MM.1S (cell line): ENCODE data around the gene TCEAL3.

ENCODE experiments used
- DNase-seq: peaks from one replicate; pipeline ENCODE4 v3.0.0-alpha.2; 2015
- H2AFZ ChIP-seq: fragments of 300-600 bp; sonication (generic); 2 replicates; pipeline ENCODE4 v1.6.0; 2016; ENCODE audit warnings: antibody characterized with exemption, low read length
- H3F3A ChIP-seq: fragments of 300-600 bp; sonication (generic); 2 replicates; pipeline ENCODE4 v1.6.1; 2016; ENCODE audit warnings: mild to moderate bottlenecking, antibody characterized with exemption, low read length, moderate library complexity, mixed read lengths; ENCODE audit not compliant: insufficient read depth
- H3K27ac ChIP-seq: fragments of 300-600 bp; sonication (generic); 2 replicates; pipeline ENCODE4 v1.5.1; 2016; ENCODE audit warnings: mild to moderate bottlenecking, low read length
- H3K27me3 ChIP-seq: fragments of 300-600 bp; sonication (generic); replicated peaks from 2 replicates; pipeline ENCODE4 v1.6.0; 2016; ENCODE audit warnings: low read length; ENCODE audit not compliant: insufficient read depth
- H3K36me3 ChIP-seq: fragments of 300-600 bp; sonication (generic); replicated peaks from 2 replicates; pipeline ENCODE4 v1.6.1; 2016; ENCODE audit warnings: mild to moderate bottlenecking, low read length, mixed read lengths; ENCODE audit not compliant: insufficient read depth
- H3K4me1 ChIP-seq: fragments of 300-600 bp; sonication (generic); 2 replicates; pipeline ENCODE4 v1.6.1; 2016; ENCODE audit warnings: low read length, mixed read lengths
- H3K4me2 ChIP-seq: fragments of 300-600 bp; sonication (generic); 2 replicates; pipeline ENCODE4 v1.6.0; 2016; ENCODE audit warnings: low read depth, low read length
- H3K4me3 ChIP-seq: fragments of 300-600 bp; sonication (generic); 2 replicates; pipeline ENCODE4 v1.5.1; 2016; ENCODE audit warnings: low read length, mixed read lengths
- H3K79me2 ChIP-seq: fragments of 300-600 bp; sonication (generic); 2 replicates; pipeline ENCODE4 v1.6.1; 2016; ENCODE audit warnings: mixed run types, low read length, mixed read lengths
- H3K9ac ChIP-seq: fragments of 300-600 bp; sonication (generic); 2 replicates; pipeline ENCODE4 v1.6.1; 2016; ENCODE audit warnings: low read length, mixed read lengths
- H3K9me2 ChIP-seq: fragments of 300-600 bp; sonication (generic); replicated peaks from 2 replicates; pipeline ENCODE4 v1.6.1; 2016; ENCODE audit warnings: mild to moderate bottlenecking, low read length, mixed read lengths; ENCODE audit not compliant: insufficient read depth
- H3K9me3 ChIP-seq: fragments of 300-600 bp; sonication (generic); replicated peaks from 2 replicates; pipeline ENCODE4 v1.6.1; 2016; ENCODE audit warnings: mild to moderate bottlenecking, low read length, mixed read lengths; ENCODE audit not compliant: insufficient read depth
- H4K20me1 ChIP-seq: fragments of 300-600 bp; sonication (generic); 2 replicates; pipeline ENCODE4 v1.6.1; 2016; ENCODE audit warnings: mild to moderate bottlenecking, low read length, moderate library complexity, mixed read lengths; ENCODE audit not compliant: insufficient read depth
- EZH2 ChIP-seq: fragments of 300-600 bp; sonication (generic); optimal IDR thresholded peaks from 2 replicates; pipeline ENCODE3; 2017; ENCODE audit warnings: low read depth, mild to moderate bottlenecking, antibody characterized with exemption, low read length, mixed read lengths
- EZH2phosphoT487 ChIP-seq: fragments of 300-600 bp; sonication (generic); IDR thresholded peaks from 2 replicates; pipeline ENCODE4 v1.6.1; 2018; ENCODE audit warnings: antibody characterized with exemption, low read length
- TF ChIP-seq, protein P1 (sequence below): fragments of 300-600 bp; sonication (generic); IDR thresholded peaks from 2 replicates; pipeline ENCODE4 v1.5.1; 2016; ENCODE audit warnings: antibody characterized with exemption, low read length, mixed read lengths

Gene TCEAL3

DNA sequence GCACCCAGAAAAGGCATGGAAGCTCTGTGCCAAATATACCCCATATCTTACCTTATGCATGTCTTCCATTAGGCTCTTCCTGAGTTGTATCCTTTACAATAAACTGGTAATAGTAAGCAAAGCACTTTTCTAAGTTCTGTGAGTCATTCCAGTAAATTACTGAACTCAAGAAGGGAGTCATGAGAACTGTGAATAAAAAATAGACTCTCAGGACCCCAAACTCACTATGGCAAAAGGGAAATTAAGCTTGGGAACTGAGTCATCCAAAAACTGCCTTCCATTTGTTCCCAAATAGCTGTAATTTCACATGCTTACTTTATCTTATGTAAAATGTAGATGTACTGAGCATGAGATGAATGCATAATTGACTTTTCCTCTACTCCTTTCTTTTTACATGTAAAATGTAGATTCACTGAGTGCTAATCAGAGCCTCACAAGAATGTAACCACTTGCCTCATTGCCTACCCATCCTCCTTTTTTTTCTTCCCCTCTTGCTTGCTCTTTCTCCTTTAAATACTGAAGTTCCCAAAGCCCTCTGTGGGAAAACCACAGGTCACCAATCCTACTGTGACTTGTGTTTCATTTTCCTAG is 8.1 kb downstream of the TCEAL3 start:
- Histone ChIP-seq H3K4me2 (no peak overlapping the region), H3K4me1 (no peaks in the 10 kb centered on the region), H3K9ac (no peak overlapping the region)

DNA sequence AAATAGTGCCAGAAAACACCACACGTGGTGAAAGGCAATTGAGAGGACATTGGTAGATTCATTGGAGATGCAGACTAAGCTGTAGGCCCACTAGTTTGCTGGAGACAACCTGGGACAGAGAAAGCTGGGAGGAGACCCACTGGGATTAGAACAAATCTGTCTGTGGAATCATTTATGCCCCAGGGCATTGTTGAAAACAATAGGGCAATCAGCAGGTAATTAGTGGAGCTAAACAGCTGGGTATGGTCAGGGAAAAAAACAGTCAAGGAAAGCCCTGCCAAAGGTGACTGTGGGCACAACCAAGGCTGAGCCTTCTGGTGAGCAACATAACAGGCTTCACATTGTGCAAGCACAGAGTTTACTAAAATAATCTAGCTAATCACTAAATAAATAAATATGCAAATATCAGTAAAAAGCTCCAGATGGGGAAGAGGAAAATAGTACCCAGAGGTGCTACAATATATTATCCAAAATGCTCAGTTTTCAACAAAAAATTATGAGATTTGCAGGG is 9.0 kb downstream of the TCEAL3 start:
- H3K27ac ChIP-seq = no peak overlapping the region
- no peaks in the 10 kb centered on the region for H3K79me2 ChIP-seq
- no peaks in the 10 kb centered on the region for H3K27me3 ChIP-seq
- H3K9me2 ChIP-seq = no peaks in the 10 kb centered on the region
- no peaks in the 10 kb centered on the region for H3K36me3 ChIP-seq
- H3K9me3 ChIP-seq = no peaks in the 10 kb centered on the region
- DNase-seq = no peak
- no peaks in the 10 kb centered on the region for H4K20me1 ChIP-seq
- no peak overlapping the region for H3K4me3 ChIP-seq
- no peaks in the 10 kb centered on the region for H3F3A ChIP-seq
- H3K4me1 ChIP-seq = no peaks in the 10 kb centered on the region
- no peak overlapping the region for H3K4me2 ChIP-seq
- TF ChIP-seq EZH2phosphoT487 (no peak), EZH2 (no peak)
- TF ChIP-seq, protein P1, sequence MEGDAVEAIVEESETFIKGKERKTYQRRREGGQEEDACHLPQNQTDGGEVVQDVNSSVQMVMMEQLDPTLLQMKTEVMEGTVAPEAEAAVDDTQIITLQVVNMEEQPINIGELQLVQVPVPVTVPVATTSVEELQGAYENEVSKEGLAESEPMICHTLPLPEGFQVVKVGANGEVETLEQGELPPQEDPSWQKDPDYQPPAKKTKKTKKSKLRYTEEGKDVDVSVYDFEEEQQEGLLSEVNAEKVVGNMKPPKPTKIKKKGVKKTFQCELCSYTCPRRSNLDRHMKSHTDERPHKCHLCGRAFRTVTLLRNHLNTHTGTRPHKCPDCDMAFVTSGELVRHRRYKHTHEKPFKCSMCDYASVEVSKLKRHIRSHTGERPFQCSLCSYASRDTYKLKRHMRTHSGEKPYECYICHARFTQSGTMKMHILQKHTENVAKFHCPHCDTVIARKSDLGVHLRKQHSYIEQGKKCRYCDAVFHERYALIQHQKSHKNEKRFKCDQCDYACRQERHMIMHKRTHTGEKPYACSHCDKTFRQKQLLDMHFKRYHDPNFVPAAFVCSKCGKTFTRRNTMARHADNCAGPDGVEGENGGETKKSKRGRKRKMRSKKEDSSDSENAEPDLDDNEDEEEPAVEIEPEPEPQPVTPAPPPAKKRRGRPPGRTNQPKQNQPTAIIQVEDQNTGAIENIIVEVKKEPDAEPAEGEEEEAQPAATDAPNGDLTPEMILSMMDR = no peak
- no peak overlapping the region for H2AFZ ChIP-seq
- H3K9ac ChIP-seq = no peak overlapping the region

More for the DNA sequence above, 8.1 kb downstream of the TCEAL3 start:
- no peak for DNase-seq
- Histone ChIP-seq H3K4me3 (no peak overlapping the region), H3K79me2 (no peaks in the 10 kb centered on the region), H2AFZ (no peak overlapping the region), H3K9me2 (no peaks in the 10 kb centered on the region), H3K36me3 (no peaks in the 10 kb centered on the region), H3K27me3 (no peaks in the 10 kb centered on the region), H3K9me3 (no peaks in the 10 kb centered on the region), H3K27ac (no peak overlapping the region), H3F3A (no peaks in the 10 kb centered on the region), H4K20me1 (no peaks in the 10 kb centered on the region)
- TF ChIP-seq, protein P1 = no peak
- TF ChIP-seq EZH2 = no peak
- TF ChIP-seq EZH2phosphoT487 = no peak

DNA sequence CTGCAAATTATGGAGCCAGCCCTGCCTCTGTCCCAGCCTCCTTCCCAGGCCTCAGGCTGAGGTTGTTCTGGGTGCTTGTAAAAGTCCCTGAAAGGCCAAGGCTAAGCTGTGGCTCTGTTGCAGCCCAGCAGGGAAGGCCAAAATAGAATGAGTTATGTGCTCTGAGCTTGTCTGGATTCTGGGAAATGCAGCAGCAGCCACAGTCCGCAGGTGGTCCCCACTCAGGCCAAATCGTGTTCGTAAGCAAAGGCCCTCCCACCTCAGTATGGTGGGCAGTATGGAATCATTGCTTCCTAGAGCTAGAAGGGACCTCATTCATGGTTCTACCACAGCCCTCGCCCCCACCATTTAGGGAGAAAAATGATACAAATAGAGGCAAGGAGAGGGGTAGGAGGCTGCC is 16.3 kb downstream of the TCEAL3 start:
- Histone ChIP-seq H3K9me2 (no peaks in the 10 kb centered on the region), H3K36me3 (no peaks in the 10 kb centered on the region), H3K79me2 (no peaks in the 10 kb centered on the region), H3K4me3 (no peak overlapping the region), H3K4me1 (0 out of 2 replicates have a peak, but pooled peaks cover 4% of the 10 kb centered on the region), H3F3A (no peaks in the 10 kb centered on the region), H4K20me1 (no peaks in the 10 kb centered on the region), H3K9ac (no peak overlapping the region), H2AFZ (no peak overlapping the region), H3K27ac (no peak overlapping the region), H3K9me3 (no peaks in the 10 kb centered on the region), H3K27me3 (no peaks in the 10 kb centered on the region), H3K4me2 (no peak overlapping the region)
- TF ChIP-seq EZH2 (no peak), EZH2phosphoT487 (no peak)
- TF ChIP-seq, protein P1 = no peak
- no peak for DNase-seq
